ENCODE measurements around the gene GSTCD.
"Not testable (repeated sequence)": the region's sequence is repeated elsewhere in the genome, so short reads cannot be mapped to it uniquely, and the experiment has no call there.

DNA sequence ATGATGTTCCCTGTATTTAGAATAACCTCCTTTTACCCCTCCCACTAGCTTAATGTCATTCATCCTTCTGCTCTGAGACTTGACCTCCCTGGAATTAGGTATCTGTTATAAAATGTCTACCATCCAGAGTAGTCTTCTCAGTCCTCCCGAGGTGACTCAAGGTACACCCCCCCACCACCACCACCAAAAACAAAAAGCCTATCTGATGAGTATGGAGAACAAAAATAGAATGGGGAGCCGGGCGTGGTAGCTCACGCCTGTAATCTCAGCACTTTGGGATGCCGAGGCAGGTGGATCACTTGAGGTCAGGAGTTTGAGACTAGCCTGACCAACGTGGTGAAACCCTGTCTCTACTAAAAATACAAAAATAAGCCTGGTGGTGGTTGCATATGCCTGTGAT lies 139.8 kb downstream of the GSTCD start:
- TF ChIP-seq, protein P1, sequence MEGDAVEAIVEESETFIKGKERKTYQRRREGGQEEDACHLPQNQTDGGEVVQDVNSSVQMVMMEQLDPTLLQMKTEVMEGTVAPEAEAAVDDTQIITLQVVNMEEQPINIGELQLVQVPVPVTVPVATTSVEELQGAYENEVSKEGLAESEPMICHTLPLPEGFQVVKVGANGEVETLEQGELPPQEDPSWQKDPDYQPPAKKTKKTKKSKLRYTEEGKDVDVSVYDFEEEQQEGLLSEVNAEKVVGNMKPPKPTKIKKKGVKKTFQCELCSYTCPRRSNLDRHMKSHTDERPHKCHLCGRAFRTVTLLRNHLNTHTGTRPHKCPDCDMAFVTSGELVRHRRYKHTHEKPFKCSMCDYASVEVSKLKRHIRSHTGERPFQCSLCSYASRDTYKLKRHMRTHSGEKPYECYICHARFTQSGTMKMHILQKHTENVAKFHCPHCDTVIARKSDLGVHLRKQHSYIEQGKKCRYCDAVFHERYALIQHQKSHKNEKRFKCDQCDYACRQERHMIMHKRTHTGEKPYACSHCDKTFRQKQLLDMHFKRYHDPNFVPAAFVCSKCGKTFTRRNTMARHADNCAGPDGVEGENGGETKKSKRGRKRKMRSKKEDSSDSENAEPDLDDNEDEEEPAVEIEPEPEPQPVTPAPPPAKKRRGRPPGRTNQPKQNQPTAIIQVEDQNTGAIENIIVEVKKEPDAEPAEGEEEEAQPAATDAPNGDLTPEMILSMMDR (IDR thresholded peaks at IDR 0.05; ENCODE audit: low read depth, low read length, missing input control), result not testable (repeated sequence)
- not testable (repeated sequence) for TF ChIP-seq RAD21, YY1, SP1 (IDR thresholded peaks at IDR 0.05)
- TF ChIP-seq, protein P2, sequence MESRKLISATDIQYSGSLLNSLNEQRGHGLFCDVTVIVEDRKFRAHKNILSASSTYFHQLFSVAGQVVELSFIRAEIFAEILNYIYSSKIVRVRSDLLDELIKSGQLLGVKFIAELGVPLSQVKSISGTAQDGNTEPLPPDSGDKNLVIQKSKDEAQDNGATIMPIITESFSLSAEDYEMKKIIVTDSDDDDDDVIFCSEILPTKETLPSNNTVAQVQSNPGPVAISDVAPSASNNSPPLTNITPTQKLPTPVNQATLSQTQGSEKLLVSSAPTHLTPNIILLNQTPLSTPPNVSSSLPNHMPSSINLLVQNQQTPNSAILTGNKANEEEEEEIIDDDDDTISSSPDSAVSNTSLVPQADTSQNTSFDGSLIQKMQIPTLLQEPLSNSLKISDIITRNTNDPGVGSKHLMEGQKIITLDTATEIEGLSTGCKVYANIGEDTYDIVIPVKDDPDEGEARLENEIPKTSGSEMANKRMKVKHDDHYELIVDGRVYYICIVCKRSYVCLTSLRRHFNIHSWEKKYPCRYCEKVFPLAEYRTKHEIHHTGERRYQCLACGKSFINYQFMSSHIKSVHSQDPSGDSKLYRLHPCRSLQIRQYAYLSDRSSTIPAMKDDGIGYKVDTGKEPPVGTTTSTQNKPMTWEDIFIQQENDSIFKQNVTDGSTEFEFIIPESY (IDR thresholded peaks at IDR 0.05), result not testable (repeated sequence)
